SK-N-DZ (cell line): Measurements from ENCODE around the gene CCN5.
A peak's percentile ranks its signal among the peaks of the same experiment; 100 is the strongest.

Experiments used
- DNase-seq: peaks from one replicate; pipeline ENCODE4 v3.0.0-alpha.2; 2015; ENCODE audit warnings: low spot score

Gene CCN5

DNA sequence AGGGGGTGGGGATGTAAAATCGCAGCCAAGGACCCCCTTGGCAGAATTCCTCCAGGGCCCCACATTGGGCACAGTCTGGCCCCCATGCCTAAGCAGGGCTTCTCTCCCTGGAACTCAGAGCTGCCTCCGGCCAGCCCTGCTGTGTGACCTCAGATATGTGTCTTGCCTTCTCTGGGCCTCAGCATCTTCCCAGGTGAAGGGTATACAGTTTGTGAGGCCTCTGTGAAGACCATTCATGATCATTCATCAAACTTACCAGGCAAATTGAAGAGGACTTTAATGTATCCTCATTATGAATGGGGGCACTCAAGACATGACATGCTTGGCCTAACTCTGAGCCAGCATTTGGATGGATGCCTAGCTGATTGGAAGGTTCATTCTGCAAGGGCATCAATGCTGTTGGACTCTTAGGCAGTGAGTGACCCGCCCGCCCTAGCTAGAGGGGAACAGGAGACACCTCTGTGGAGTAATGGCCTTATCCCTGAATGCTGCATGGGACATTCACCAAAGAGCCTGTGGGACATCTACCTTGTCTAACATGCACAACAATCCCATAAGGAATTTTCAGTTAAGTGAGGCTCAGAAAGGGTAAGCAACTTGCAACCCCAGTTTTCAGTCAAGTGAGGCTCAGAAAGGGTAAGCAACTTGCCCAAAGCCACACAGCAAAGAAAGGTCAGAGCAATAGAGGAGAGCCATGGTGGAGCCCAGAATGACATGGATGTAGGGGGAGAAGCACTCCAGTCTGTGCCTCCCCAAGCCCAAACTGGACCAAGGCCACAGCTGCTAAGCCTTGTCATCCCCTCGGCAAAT, 535 bp downstream of the CCN5 start:
- DNase-seq: no peak

DNA sequence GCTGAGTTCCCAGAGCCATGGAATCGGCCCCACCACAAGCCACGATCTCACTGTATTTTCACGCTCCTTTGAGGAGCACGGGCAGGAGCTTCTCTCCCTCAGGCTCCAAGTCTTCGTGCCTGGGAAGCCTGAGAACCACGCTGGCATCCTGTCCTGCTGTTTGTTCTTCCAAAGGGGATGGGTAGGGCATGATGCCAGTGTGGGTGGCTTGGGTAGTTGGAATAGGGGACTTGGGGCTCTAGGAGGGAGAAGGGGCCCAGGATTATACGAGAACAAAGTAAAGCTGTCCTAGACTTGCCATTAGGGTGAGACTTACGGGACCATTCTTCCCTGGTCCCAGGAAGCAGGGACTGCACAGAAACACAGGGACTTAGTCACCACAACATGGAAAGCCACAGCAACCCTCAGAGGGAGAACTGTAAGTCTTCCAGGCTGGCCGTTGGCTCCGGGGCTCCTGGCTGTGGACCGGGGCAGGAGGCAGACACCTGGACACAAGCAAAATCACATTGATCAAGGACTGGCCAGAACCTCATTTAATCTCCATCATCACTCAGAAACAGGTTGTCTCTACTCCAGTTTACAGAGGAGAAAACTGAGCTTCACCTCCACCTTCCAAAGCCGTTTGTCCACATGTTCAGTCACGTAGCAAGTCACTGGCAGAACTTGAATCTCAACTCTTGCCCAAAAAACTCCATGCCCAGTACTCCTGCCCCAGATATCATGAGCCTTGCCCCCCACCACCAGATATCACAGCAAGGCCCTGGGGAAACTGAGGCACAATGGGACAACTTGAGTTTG, 1.3 kb downstream of the CCN5 start:
- no peak for DNase-seq

DNA sequence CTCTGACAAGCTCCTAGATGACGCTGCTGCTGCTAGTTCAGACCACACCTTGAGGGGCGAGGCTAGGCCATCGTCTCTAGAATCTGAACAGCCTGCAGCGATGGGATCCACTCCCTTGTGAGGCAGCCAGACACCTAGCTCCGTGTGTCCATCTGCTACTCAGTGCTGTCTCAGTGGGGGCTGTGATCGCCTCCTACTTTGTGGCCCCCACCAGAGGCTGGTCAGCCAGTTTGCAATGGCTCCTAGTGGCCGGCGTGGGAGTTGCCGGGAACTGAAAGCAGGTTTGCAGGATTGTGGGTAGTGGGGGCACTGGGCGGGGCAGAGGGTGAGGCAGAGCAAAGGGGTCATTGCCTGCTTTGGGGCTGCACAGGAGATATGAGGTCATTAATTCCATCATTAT, 2.8 kb downstream of the CCN5 start:
- peak; percentile 33 for DNase-seq

DNA sequence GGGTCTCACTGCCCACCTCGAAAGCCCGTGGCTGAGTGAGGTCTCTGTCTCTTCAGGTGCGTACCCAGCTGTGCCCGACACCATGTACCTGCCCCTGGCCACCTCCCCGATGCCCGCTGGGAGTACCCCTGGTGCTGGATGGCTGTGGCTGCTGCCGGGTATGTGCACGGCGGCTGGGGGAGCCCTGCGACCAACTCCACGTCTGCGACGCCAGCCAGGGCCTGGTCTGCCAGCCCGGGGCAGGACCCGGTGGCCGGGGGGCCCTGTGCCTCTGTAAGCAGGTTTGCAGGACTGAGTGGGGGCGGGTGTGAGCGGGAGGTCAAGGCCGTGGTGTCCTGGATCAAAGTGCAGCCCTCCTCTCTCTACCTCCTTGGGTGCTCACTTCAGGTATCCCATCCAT, 4.7 kb downstream of the CCN5 start:
- DNase-seq: no peak

DNA sequence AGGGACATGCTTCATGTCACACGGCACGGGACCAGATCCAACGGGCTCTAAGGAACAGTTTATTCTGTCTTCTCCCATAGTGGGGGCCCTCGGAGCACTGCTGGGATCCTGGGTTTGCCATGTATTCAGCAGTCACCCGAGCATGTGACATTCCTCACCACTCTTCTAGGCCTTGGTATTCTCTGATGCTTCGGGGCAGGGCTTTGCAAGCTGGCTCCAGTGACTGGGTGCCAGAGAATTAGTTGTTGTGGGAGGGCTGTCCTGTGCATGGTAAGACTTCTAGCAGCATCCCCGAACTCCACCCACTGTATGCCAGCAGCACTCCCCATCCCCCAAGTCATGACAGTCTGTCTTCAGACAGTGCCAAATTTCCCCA, 5.4 kb downstream of the CCN5 start:
- DNase-seq: no peak

DNA sequence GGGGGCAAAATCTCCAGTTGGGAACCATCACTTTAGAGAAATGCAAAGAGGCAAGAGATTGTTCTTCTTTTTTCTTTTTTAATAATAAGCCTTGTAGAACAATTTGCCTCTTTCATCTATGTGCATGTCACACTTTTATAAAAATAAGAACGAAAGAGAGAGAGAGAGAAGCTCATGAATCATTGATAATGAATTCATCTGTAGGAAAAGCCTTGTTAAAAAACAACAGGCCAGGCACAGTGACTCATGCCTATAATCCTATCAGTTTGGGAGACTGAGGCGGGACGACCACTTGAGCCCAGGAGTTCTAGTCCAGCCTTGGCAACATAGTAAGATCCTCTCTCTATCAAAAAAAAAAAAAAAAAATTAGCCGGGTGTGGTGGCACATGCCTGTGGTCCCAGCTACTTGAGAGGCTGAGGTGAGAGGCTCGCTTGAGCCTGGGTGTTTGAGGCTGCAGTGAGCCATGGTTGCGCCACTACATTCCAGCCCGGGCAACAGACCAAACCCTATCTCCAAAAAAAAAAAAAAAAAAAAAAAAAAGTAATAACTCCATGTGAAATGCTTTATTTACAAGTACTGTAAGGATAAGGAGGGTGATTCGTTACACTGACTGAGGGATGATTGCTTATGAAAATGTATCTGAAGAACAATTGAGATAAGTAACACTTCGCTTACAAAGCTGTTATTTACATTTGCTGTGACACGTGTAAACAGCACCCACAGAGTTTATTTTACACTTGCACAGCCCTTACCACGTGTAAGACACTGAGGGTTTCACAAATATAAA, 6.0 kb downstream of the CCN5 start:
- no peak for DNase-seq

DNA sequence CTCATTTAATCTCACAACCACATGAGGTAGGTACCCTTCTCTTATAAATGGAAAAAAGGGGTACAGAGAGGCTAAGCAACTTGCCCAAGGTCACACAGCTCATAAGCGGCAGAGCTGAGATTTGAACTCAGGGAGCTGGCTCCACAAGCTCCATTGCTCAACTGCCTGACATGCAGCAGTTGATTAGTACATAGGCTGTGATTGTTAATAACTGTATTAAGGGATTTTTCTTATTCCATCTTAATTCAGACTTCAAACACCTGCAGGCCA, 6.6 kb downstream of the CCN5 start:
- DNase-seq: no peak

DNA sequence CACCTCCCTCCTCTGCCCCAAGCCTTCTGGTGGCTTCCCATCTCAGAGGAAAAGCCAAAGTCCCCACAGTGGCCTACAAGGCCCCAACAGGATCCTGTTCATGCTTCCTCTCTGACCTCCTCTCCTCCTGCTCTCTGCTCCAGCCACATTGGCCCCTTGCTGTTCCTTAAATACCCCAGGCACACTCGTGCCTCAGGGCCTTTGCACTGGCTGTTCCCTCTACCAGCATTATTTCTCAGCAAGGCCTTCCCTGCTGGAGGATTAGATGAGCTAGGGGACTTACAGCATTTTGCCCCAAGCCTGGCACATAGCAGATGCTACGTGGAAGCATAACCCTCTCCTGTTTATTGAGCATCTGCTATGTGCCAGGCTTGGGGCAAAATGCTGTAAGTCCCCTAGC, 7.8 kb downstream of the CCN5 start:
- DNase-seq: no peak

DNA sequence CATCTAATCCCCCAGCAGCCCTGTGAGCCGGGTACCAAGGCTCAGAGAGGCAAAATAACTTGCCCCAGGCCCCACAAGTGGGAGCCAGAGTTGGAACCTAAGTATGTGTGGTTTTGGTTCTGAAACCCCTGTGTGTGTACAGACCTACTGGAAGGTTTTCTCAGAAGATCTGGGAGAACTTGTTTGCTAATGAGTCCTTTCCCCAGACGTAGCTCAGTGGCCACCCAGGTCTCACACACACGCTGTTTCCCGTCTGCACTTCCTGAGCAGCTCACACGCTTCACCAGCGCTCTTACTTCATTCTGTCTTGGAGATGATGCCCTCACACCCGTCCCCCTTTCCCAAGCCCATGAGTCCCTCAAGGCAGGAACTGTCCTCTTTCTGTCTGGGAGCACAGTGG, 8.2 kb downstream of the CCN5 start:
- no peak for DNase-seq

DNA sequence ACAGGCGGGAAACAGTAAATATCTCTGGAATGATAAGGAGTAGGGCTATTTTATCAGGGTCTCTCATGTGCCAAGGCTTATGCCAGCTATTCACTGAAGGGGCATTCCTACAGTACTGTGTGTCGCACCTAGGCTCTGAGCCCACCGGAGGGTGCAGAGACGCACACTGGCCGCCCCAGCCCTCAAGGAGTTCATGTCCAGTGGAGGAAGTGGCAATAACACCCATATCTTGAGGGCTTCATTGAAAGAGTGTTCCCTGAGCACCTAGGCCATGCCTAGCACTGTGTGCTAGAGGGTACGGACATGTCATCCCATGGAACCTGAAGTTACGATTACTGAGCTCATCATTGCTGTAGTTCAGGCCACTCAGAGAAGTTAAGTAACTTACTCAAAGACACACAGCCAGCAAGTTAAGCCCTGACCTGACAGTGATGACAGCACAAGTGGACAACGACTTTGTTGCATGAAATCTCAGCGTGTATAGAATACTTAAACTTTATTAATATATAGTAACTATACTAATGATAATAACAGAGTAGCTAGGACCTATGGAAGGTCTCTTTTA, 8.7 kb downstream of the CCN5 start:
- no peak for DNase-seq

DNA sequence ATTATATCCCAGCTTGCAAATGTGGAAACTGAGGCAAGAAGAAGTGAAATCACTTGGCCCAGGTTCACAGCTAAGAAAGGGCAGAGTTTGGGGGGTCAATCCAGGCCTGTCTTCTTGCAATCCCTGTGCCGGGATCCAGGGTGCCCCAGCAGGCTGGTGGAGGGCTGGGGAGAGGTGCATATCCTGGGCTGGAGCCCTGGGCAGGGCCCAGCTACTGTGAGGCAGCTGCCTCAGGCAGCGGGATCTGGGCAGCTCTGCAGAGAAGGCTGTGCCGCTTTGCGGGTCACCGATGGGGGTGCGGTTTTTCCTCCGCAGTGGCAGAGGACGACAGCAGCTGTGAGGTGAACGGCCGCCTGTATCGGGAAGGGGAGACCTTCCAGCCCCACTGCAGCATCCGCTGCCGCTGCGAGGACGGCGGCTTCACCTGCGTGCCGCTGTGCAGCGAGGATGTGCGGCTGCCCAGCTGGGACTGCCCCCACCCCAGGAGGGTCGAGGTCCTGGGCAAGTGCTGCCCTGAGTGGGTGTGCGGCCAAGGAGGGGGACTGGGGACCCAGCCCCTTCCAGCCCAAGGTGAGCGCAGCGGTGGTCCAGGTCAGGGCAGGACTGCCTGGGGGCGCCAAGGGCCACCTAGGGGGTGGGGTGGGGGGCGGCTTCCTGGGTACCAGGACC, 9.4 kb downstream of the CCN5 start:
- DNase-seq: no peak

DNA sequence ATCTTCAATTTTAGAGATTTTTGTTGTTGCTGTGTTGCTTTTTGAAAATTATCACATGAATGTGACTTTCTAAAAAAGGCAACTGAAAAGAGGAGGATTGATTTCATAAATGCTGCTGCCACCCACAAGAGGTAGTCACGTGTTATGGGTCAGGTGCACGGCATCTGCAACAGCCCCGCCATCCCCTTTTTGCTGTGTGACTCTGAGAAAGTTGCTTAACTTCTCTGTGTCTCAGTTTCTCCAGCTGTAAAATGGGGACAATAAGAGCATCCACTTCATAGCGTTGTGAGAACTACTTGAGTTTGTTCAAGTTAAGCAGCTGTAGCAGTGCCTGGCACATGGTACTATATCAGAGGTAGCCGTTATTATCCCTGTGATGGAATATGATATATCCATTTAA, 10.7 kb downstream of the CCN5 start:
- DNase-seq: no peak

DNA sequence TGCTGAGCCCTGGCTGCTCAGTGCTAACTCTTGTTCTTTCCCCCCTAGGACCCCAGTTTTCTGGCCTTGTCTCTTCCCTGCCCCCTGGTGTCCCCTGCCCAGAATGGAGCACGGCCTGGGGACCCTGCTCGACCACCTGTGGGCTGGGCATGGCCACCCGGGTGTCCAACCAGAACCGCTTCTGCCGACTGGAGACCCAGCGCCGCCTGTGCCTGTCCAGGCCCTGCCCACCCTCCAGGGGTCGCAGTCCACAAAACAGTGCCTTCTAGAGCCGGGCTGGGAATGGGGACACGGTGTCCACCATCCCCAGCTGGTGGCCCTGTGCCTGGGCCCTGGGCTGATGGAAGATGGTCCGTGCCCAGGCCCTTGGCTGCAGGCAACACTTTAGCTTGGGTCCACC, 11.9 kb downstream of the CCN5 start:
- DNase-seq: no peak

DNA sequence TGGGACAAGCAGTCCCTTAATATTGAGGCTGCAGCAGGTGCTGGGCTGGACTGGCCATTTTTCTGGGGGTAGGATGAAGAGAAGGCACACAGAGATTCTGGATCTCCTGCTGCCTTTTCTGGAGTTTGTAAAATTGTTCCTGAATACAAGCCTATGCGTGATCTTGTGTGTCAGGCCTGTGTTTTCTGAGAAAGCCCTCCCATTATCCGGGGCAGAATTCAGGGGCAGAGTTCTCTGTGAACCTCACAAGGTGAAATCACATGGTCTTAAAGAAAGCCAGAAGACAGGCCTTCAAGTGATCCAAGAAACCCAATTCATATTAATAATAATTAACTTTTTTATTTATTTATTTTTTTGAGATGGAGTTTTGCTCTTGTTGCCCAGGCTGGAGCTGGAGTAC, 12.5 kb downstream of the CCN5 start:
- DNase-seq: no peak

DNA sequence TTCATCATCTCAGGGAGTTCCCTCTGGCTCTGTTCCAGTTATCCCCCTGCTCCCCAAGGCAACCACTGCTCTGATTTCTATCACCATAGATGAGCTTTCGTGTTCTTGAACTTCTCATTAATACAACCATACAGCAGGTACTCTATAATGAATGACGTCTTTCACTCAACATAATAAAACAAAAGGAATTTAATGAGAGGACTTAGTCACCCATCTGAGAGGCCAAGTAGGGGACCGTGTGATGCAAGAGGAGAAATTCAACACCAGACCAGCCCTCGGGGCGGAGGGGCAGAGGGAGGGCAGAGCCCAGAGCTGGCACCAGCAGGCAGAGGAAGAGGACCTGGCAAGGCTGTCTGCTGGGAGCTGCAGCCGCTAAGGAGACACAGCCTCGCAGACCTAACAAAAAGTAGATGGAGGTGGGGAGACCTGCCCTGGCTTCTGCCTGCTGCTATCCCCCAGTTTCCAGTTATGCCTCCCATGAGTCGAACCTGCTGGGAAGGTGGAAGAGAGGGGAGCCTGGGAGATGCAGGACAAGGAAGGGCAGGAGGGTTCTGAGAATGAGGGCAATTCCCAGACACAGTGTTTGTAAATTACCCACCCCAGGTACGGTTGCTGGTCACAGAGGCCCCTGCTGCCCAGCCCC, 13.8 kb downstream of the CCN5 start:
- DNase-seq: no peak

DNA sequence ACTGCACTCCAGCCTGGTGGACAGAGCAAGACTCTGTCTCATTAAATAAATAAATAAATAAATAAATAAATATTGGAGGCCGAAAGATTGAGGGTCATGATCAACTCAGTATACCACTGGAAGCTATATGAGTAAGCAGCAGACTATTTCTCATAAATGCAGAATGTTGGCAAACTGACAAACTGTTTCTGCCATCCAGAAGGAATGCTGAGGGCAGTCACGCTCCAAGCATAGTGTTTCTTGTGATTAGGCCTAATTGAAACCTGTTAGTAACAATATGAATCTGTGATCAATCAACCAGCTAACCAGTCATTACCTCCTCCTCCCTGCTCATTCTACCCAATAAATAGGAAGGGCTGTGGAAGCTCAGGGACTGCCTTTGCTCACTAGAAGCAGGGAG, 15.3 kb downstream of the CCN5 start:
- DNase-seq: no peak

DNA sequence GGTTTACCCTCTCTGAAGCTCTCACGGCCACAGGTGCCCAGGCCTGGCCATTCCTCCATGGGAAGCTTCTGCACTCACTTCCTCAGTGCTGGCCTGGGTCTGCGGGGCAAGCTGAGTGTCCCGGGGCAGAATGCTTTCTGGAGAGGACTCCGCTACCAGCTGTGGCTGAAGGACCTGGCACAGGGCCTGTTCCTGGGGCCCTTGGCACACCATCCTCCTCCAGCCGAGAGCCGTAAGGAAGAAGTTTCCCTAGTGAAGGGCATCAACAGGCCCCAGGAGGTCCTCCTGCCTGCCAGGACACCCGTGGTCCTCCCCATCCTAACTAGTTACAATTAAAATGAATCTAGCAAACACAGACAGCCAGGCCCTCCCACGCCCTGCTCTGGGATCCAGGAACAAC, 16.5 kb downstream of the CCN5 start:
- no peak for DNase-seq

DNA sequence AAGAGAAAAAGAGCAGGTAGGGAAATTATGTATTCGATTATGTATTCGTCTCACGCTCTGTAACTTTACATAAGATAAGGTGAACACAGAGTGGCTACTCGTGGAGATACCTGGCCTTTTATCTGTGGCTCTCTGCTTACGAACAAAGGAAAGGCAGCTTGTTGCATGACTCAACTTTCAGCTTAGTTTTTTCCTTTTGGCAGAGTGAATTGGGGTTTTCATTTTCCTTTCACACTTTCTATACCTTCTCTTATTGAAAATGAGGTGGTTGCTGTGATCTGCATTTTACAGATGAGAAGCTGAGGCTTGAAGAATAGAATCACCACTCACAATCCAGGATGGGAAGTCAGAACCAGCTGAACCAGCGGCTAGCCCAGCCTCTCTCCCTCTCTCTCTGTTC, 17.2 kb downstream of the CCN5 start:
- DNase-seq: no peak

DNA sequence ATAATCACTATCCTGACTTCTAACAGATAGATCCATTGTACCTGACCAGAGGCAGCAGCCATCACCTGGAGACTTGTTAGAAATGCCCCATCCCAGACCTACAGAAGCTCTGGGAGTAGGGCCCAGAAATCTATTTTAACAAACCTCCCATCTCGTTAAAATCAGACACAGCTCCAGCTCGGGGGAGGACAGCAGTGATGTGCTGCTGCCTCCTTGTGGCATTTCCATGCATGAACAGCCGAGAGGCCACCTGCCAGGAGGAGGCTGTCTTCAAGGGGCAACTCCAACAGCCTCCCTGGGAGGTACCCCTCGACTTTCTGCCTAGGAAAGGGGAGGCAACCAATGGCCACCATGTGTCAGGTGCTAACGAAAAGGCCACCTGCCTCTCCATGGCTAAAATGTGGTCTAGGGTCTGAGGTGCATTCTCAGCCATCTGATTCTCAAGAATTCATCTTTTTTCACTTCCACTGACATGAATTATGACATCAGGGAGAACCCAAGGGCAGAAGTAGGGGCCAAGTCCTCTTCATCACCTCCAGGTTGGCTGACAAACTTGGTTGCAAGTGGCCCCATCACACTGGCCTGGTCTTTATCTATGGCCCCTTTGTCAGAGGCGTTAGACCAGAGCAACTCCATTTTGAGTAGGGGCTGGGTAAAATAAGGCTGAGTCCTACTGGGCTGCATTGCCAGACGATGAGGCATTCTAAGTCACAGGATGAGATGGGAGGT, 18.3 kb downstream of the CCN5 start:
- peak; percentile 64 for DNase-seq

DNA sequence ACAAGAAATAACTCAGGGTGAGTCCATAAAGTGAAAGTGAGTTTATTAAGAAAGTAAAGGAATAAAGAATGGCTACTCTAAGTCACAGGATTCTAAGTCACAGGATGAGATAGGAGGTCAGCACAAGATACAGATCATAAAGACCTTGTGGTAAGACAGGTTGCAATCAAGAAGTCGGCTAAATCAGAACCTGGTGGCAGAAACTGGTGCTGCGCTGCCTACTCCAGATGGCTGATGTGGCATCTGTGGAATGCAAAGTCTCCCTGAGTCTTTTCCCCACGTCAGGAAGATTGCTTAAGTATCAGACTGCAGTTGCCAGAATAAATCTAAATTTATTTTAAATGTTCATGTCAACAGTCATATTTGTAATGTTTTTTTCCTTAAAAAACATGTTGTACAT, 19.8 kb downstream of the CCN5 start:
- DNase-seq: no peak

DNA sequence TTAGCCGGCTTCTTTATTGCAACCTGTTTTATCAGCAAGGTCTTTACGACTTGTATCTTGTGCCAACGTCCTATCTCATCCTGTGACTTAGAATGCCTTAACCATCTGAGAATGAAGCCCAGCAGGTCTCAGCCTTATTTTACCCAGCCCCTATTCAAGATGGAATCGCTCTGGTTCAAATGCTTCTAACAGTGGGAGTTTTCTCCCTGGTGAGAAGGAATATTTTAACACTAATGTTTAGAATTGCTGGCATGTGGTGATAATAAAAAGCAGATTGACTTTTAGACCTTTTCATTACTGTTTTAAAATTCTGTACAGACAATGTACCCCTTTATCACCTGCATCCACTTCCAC, 20.6 kb downstream of the CCN5 start:
- DNase-seq: no peak
